ENCODE results near the gene DAPK1.
A peak's percentile ranks its signal among the peaks of the same experiment; 100 is the strongest.

DAPK1 gene

DNA sequence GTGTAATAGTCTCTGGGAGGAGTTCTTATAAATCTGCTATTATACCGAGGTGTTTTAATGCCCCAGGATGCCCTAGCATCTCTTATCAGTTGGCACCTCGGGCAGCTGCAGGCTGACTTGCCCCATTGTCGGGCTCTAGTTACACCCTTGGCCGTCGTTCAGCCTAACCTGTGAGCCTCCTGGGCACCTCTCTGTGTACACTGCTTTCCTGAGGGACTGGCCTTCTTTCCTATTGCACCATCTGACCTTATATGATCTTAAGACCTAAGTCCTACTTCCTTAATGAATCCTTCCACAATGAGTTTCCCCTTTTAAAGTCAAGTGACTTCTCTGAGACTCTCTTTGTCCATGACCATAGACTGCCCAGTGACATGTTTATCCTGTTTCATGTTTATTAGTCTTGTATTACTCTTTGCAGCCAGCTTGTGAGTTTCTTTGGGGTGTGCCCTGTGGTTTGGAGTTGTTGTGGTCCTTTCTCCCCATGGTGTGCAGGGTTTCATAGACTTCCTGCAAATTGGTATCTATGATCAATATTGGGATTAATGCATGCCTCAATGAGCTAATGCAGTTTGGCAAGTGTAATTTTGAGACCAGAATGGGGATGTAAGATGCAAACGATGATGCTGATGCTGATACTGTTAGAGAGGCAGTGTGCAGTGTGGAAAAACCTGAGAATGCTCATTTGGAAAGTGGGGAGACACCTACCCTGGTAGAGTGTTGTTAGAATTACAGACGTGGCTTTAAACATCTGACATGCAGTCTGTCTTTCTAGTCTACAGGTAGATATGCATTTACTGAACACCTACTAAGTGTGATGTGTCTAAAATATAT is 4.9 kb downstream of the DAPK1 start:
- TF ChIP-seq POLR2A (IDR thresholded peaks at IDR 0.05; ENCODE audit: low read length) (peak; percentile 30), GATA1 (IDR thresholded peaks at IDR 0.05; ENCODE audit: low read depth, low read length) (no peak)
- DNase-seq, result no peak

- TF ChIP-seq POLR2A (IDR thresholded peaks at IDR 0.05; ENCODE audit: low read length), result no peak
- no peak for TF ChIP-seq GATA1 (IDR thresholded peaks at IDR 0.05; ENCODE audit: low read depth, low read length)
Measured at GRCh38 chr9:87503430-87503829, 5.8 kb downstream of the DAPK1 start.

DNA sequence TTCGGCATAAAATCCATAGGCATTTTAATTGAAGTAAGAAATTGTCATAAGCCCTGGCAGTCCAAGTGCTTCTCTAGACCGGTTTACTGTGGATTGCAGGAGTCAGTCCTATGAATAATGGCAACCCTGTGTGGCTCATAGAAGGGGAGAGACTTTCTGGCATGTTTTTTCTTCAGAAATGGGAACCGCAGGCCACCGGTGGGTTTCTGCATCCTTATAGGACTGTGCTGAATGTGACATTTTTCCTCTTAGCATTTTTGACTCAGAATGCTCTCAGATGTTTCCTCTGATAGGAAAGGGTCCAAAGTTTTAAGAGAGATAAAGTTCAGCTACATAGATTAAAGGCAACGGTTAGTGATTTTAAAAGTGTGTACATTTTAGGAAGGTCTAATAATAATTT is 6.3 kb downstream of the DAPK1 start:
- peak; percentile 23 to 29 for DNase-seq
- no peak for TF ChIP-seq GATA1 (IDR thresholded peaks at IDR 0.05; ENCODE audit: low read depth, low read length)
- TF ChIP-seq POLR2A (IDR thresholded peaks at IDR 0.05; ENCODE audit: low read length), result no peak

More at GRCh38 chr9:87503430-87503829, 5.8 kb downstream of the DAPK1 start:
- DNase-seq, result no peak

- DNase-seq, result peak; percentile 13 to 14
- TF ChIP-seq GATA1 (IDR thresholded peaks at IDR 0.05; ENCODE audit: low read depth, low read length) (no peak), POLR2A (IDR thresholded peaks at IDR 0.05; ENCODE audit: low read length) (no peak)
Measured at GRCh38 chr9:87504938-87505337, 7.3 kb downstream of the DAPK1 start.

DNA sequence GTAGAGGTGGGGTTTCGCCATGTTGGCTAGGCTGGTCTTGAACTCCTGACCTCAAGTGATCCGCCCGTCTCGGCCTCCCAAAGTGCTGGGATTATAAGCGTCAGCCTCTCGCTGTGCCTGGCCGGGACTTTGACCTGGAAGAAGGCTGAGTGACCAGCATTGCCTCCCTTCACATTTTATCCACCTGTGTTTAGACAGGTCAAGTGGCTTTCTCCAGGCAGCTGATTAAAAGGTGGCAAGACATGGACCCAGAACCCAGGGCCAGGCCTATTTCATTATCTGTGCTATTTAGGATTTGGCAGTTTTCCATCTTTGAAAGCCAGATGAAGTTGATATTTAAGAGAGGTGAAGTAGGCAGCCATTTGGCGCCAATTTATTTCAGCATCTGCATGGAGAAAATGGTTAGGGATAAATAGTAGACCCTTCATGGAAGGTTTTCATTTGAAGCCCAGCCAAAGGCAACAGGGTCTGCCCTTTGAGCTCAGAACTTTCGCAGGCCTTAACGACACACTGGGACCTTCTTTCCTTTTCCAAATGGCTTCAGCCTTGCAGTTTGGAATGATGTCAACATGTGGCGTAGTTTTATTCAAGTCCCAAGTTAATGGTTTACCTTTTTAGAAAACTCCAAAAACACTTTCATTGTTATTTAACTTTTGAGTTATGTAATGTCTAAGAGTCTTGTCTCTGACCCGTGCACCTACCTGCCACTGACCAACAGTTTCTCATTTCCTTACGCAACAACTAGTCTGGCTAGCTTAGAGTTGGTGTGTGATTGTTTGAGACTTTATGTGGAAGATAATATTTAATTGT is 8.4 kb downstream of the DAPK1 start:
- DNase-seq, result no peak
- no peak for TF ChIP-seq GATA1 (IDR thresholded peaks at IDR 0.05; ENCODE audit: low read depth, low read length)

DNA sequence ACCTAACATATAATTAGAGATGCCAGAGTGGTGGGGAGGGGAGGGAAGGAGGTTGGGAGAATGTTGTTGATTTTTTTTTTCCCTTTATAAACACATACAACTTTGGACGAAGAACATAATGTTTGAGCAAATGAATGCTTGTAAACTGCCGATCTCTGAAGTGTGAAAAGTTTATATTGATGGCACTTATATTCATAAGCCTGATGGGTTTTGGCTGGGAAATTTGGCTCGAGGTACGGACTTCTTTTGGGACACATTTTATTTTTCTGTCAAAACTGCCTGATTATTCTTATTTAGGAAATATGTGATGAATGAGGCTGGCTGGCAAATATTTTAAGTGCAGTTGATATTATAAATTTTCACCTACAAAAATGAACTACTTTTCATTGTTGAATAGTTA is 9.9 kb downstream of the DAPK1 start:
- TF ChIP-seq GATA1 (IDR thresholded peaks at IDR 0.05; ENCODE audit: low read depth, low read length) (no peak), POLR2A (IDR thresholded peaks at IDR 0.05; ENCODE audit: low read length) (peak; percentile 28)

DNA sequence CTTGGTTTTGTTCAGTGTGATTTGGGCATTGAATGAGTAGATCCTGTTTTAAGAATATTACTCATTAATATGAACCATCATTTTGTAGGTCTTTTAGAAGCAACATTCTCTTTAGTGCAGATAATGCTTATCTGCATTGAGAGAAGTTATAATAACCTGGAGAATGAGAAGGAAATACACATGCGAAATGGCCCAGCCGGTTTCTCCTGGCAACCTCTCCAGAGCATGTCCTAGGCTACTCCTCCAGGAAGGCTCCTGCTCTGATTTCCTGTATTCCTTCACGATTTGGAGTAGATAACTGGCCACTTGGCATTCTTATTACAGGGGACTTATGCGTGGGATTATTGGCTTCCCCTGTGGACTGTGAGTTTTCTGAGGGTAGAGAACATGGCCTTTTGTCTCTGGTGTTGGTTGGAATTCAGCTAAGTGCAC is 12.6 kb downstream of the DAPK1 start:
- TF ChIP-seq GATA1 (IDR thresholded peaks at IDR 0.05; ENCODE audit: low read depth, low read length) (no peak), POLR2A (IDR thresholded peaks at IDR 0.05; ENCODE audit: low read length) (no peak)
- DNase-seq, result no peak

More for the DNA sequence above, 9.9 kb downstream of the DAPK1 start:
- no peak for DNase-seq

DNA sequence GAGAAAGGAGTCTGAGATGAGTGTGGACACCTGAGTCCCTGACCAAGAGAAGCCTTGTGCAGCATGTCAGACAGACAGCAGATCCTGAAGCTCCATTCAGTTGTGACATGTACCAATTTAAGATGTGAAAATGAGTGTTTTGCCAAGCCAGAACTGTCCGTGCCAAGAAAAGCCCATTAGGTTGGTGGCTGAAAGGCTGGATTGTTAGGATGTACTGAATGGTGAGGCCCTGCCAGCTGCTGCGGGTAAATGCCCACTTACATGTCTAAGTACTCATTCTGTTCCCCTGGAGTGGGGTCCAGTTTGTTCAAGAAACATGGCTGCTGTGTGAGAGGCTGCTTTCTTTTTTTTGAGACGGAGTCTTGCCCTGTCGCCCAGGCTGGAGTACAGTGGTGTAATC is 14.6 kb downstream of the DAPK1 start:
- DNase-seq, result no peak
- TF ChIP-seq POLR2A (IDR thresholded peaks at IDR 0.05; ENCODE audit: low read length) (no peak), GATA1 (IDR thresholded peaks at IDR 0.05; ENCODE audit: low read depth, low read length) (no peak)

- TF ChIP-seq POLR2A (IDR thresholded peaks at IDR 0.05; ENCODE audit: low read length) (no peak), GATA1 (IDR thresholded peaks at IDR 0.05; ENCODE audit: low read depth, low read length) (no peak)
- peak in 1 of 2 experiments; percentile 13 for DNase-seq
Measured at GRCh38 chr9:87513161-87513560, 15.5 kb downstream of the DAPK1 start.

DNA sequence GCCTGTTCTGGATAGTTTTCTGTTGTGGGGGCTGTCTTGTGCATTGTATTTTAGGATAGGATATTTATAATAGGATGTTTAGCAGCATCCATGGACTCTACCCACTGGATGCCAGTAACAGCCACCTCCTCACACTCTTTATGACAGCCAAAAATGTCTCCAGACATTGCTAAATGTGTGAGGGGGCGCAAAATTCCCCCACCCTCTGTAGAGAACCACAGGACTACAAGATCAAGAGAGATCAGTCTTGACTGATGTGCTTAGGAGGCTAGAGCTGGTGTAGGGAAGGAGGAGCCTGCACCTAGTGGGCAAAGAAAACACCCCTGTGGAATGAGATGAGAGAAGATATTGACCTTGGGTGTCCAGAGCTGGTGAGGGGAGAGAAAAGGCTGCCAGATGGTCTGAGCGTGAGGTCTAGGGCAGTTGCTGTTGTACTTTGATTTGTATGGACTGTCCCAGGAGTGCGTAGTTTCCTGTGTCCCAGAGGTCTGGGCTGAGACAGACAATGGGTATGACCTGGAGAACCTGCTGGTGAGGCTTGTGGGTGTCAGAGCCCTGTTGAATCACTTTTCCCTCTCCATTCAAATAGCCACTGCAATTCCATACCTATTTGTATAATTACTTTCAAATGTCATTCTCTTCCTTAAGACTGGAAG is 16.3 kb downstream of the DAPK1 start:
- peak in 1 of 2 experiments; percentile 31 for DNase-seq

DNA sequence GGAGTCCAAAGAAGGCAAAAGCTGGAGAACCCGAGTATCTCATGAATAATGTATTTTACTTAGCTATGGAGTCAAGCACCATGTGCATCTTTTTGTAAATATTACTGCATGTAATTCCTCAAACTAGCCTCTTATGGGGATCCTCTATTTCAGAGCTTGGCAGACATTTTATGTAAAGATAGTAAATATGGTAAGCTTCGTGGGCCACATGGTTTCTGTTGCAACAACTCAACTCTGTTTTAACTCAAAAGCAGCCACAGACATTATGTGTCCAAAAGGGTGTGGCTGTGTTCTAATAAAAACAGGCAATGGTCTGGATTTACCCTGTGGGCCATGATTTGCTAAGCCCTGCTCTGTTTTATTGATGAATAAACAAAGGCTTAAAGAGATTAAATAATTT is 17.3 kb downstream of the DAPK1 start:
- peak in 1 of 2 experiments; percentile 50 for DNase-seq
- TF ChIP-seq GATA1 (IDR thresholded peaks at IDR 0.05; ENCODE audit: low read depth, low read length), result no peak
- no peak for TF ChIP-seq POLR2A (IDR thresholded peaks at IDR 0.05; ENCODE audit: low read length)

More for the DNA sequence above, 16.3 kb downstream of the DAPK1 start:
- TF ChIP-seq POLR2A (IDR thresholded peaks at IDR 0.05; ENCODE audit: low read length), result no peak
- no peak for TF ChIP-seq GATA1 (IDR thresholded peaks at IDR 0.05; ENCODE audit: low read depth, low read length)

DNA sequence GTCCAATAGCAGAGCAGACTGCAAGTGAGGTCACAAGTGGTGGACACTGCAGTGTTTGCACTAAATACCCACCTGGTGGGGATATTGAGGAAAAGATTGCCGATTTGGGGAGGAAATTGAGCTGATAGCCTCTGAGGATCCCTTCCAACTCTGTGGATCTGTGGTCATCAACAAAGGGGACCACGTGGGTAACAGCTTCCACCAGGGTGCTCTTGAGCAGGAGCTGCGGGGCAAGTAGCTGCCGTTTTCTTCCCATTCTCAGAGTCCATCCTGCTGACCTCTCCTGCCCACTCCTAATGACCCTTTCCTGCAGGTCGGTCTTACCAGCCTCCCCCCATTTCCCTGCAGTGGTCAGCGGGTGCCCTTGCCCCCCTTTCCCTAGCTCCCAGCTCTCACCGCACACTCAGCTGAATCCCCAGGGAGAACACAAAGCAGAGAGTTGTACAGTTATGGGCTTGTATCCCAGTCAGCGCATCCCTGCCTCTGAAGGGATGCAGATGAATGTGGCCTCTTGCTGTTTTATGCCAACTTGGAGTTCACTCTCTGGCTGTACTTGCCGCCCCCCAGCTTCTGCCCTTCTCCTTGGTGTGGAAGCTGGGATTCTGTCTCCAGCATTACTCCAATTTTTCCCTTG is 18.0 kb downstream of the DAPK1 start:
- DNase-seq, result no peak
- no peak for TF ChIP-seq GATA1 (IDR thresholded peaks at IDR 0.05; ENCODE audit: low read depth, low read length)
- no peak for TF ChIP-seq POLR2A (IDR thresholded peaks at IDR 0.05; ENCODE audit: low read length)

DNA sequence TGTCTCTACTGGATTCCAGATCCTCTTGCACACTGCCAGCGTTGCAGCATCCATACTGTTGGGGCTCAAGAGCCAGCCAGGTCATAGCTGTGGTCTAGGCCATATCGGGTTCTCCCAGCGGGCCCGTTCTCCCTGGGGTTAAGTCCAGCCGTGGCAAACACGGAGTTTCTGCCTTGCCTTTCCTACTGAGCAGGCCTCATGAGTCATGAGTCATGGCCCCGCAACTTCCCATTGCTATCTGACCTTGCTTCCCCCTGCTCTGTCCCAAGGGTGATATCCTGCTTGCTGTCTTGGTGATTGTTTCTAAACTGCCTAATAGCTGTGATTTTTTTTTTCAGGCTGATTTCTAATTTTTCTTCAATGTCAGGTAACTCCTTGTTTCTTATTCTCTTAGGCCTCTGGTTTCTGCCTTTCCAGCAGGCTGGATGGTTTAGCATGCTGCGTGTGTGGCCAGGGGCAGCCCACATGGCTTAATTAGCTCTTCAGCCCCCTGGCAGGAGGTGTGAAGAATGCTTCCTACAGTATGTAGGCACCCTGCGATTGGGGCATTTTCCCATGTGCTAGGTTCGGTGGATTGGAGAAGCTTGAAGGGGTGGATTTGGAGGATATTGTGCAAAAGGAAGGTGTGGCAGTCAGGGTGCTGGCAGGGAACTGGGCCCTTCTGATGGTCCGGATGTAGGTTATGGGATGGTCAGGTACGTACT is 18.7 kb downstream of the DAPK1 start:
- no peak for TF ChIP-seq GATA1 (IDR thresholded peaks at IDR 0.05; ENCODE audit: low read depth, low read length)
- no peak for TF ChIP-seq POLR2A (IDR thresholded peaks at IDR 0.05; ENCODE audit: low read length)
- DNase-seq, result peak; percentile 88

Data from erythroblast (primary cell).